Gastrocnemius medialis (tissue), 4 donors: ENCODE results near the gene PSMB3. TPM values are rescaled to one million over a fixed set of nuclear protein-coding genes. Genes with fewer than 3 reads are reported as not detected.
A peak's percentile ranks its signal among the peaks of the same experiment; 100 is the strongest.

ENCODE experiments used
- ATAC-seq, 2 donors: fragments of 150-250 bp; one replicate each; pipeline ENCODE4 v1.9.1; 2016
- DNase-seq, 2 donors: peaks; one replicate each; pipeline ENCODE4 v3.0.0-alpha.2; 2019
- H3K27ac ChIP-seq, 4 donors: fragments of 200-600 bp; sonication (generic); 1 replicate in 1 of 4; 2 replicates in 3 of 4; pipeline ENCODE4 v1.5.1; 2016 to 2018; ENCODE audit warnings: mild to moderate bottlenecking in 2 of 4, moderate library complexity in 1 of 4
- H3K27me3 ChIP-seq, 3 donors: fragments of 200-600 bp; sonication (generic) in 2 of 3; 1 replicate in 1 of 3; 2 replicates in 2 of 3; pipeline versions ENCODE4 v1.5.1 to v1.6.0; 2016 to 2019; ENCODE audit warnings: mild to moderate bottlenecking in 1 of 3, moderate library complexity in 1 of 3
- H3K36me3 ChIP-seq, 2 donors: fragments of 200-600 bp; sonication (generic) in 1 of 2; one replicate each; pipeline ENCODE4 v1.5.1; 2017 to 2018
- H3K4me1 ChIP-seq, 2 donors: fragments of 200-600 bp; sonication (generic) in 1 of 2; one replicate each; pipeline ENCODE4 v1.5.1; 2016 to 2017; ENCODE audit warnings: mild to moderate bottlenecking in 2 of 2
- H3K4me3 ChIP-seq, 4 donors: fragments of 200-600 bp; sonication (generic) in 3 of 4; 1 replicate in 1 of 4; 2 replicates in 3 of 4; pipeline ENCODE4 v1.5.1; 2016 to 2019; ENCODE audit warnings: mild to moderate bottlenecking in 2 of 4
- H3K9me3 ChIP-seq, 3 donors: fragments of 200-600 bp; sonication (generic) in 2 of 3; 1 replicate in 1 of 3; 2 replicates in 2 of 3; pipeline ENCODE4 v1.5.1; 2016 to 2019
- POLR2A ChIP-seq, 2 donors: fragments of 450-650 bp; IDR thresholded peaks; one replicate each; pipeline ENCODE4 v1.6.1; 2017; ENCODE audit warnings: antibody characterized with exemption in 2 of 2, mild to moderate bottlenecking in 2 of 2, moderate library complexity in 2 of 2
- in situ Hi-C, 4 donors: fragments of 200-750 bp; cut with MboI; loops; one replicate each; pipeline versions ENCODE4 v1.15.0 to v1.8.0; 2017; ENCODE audit warnings: low sequenced_read_pairs in 4 of 4
- intact Hi-C: fragments of 100-400 bp; cut with DNase I; formaldehyde crosslinking; loops from one replicate; pipeline ENCODE4 v1.15.1; 2023; ENCODE audit warnings: low total_unique reads
- total RNA-seq, 4 donors: library from RNA; depleted of rRNA; stranded (reverse); fragments of >200 nt; gene quantifications; one replicate each; pipeline versions ENCODE4 v1.1.0 to v1.2.3, GENCODE V29; 2016
- TF ChIP-seq, protein P1 (sequence below), 5 experiments: fragments of 450-650 bp in 3 of 5; fragments of 200-600 bp in 2 of 5; sonication (generic) in 2 of 5; IDR thresholded peaks in 4 of 5; conservative IDR thresholded peaks in 1 of 5; 1 replicate in 4 of 5; 2 replicates in 1 of 5; pipeline ENCODE4 v1.5.1; 2016 to 2019; ENCODE audit warnings: antibody characterized with exemption in 5 of 5, mild to moderate bottlenecking in 3 of 5, moderate library complexity in 3 of 5

PSMB3 gene
- total RNA-seq, 4 donors from 2014 or later = 211 to 334 (median 280) TPM

DNA sequence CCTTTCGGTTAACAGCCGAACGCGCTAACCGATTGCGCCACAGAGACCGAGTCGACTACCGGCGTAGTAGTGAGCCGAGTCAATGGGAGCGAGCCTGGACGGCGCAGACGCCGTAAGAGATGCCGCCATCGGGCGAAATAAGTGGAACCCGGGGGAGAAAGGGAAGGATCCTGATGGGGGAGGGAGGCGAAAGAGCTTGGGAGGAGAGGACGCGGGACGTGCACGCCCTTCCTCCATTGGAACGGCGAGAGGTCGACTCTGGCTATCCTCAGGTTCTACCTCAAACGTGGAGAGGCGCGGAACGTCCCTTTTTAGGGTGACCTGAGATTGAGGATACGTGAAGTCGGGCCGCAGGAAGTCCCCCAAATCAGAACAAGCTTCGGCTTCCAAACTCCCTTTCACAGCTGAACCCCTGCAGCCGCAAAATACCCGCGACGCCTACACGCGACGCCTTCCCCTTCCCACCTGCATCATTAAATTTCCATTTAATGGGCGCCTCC is 683 bp upstream of the PSMB3 start:
- Histone ChIP-seq H3K4me1 (peaks cover 27 to 41% of the 10 kb centered on the region in 2 donors), H3K27me3 (peaks cover 28 to 34% (median 31%) of the 10 kb centered on the region in 3 donors), H3K36me3 (peaks cover 0 to 26% of the 10 kb centered on the region in 2 donors), H3K4me3 (peak overlapping the region; percentile 68 to 97 (median 84)), H3K27ac (peak overlapping the region; percentile 77 to 96 (median 94)), H3K9me3 (no peaks in the 10 kb centered on the region)
- intact Hi-C loops = loop anchor here (1.0 to 5.0 kb wide), 6 partner anchors 22 to 119 kb away; partner anchors contain the start of genes CISD3, CWC25, LASP1 and PIP4K2B
- peak; percentile 12 to 24 for ATAC-seq
- TF ChIP-seq POLR2A (IDR thresholded peaks at IDR 0.05) = no peak
- TF ChIP-seq, protein P1, sequence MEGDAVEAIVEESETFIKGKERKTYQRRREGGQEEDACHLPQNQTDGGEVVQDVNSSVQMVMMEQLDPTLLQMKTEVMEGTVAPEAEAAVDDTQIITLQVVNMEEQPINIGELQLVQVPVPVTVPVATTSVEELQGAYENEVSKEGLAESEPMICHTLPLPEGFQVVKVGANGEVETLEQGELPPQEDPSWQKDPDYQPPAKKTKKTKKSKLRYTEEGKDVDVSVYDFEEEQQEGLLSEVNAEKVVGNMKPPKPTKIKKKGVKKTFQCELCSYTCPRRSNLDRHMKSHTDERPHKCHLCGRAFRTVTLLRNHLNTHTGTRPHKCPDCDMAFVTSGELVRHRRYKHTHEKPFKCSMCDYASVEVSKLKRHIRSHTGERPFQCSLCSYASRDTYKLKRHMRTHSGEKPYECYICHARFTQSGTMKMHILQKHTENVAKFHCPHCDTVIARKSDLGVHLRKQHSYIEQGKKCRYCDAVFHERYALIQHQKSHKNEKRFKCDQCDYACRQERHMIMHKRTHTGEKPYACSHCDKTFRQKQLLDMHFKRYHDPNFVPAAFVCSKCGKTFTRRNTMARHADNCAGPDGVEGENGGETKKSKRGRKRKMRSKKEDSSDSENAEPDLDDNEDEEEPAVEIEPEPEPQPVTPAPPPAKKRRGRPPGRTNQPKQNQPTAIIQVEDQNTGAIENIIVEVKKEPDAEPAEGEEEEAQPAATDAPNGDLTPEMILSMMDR (IDR thresholded peaks at IDR 0.05 in 4 of 5, conservative IDR thresholded peaks at IDR 0.05 in 1 of 5) = no peak
- in situ Hi-C loops = loop anchor here in 1 of 4 donors (10.0 kb wide), 1 partner anchor 53 kb away; no protein-coding TSS in a partner anchor
- peak in 1 of 2 donors; percentile 65 for DNase-seq

DNA sequence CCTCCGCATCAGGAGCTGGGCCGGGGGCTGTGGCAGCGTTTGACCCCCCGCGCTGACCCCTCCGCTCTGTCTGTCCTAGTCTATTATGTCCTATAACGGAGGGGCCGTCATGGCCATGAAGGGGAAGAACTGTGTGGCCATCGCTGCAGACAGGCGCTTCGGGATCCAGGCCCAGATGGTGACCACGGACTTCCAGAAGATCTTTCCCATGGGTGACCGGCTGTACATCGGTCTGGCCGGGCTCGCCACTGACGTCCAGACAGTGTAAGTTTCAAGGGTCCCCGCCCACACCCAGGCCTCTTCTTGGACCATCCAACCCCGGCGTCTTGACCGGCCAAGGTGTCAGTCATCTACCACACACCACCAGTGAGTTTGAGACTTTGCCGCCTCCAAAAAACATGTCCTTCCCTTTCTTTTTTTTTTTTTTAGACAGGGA is 548 bp downstream of the PSMB3 start:
- Histone ChIP-seq H3K9me3 (no peaks in the 10 kb centered on the region), H3K27ac (peak overlapping the region; percentile 92 to 96 (median 94)), H3K36me3 (peaks cover 0 to 37% of the 10 kb centered on the region in 2 donors), H3K4me1 (peaks cover 27 to 41% of the 10 kb centered on the region in 2 donors), H3K4me3 (peak overlapping the region; percentile 75 to 97 (median 90)), H3K27me3 (peaks cover 16 to 29% (median 25%) of the 10 kb centered on the region in 3 donors)
- intact Hi-C loops = loop anchor here (2.0 to 5.0 kb wide), 3 partner anchors 72 to 118 kb away; partner anchors contain the start of genes CWC25 and LASP1
- in situ Hi-C loops = loop anchor here in 1 of 4 donors (10.0 kb wide), 1 partner anchor 52 kb away; no protein-coding TSS in a partner anchor
- DNase-seq = no peak
- TF ChIP-seq, protein P1 (IDR thresholded peaks at IDR 0.05 in 4 of 5, conservative IDR thresholded peaks at IDR 0.05 in 1 of 5) = no peak
- no peak for TF ChIP-seq POLR2A (IDR thresholded peaks at IDR 0.05)
- ATAC-seq = no peak

DNA sequence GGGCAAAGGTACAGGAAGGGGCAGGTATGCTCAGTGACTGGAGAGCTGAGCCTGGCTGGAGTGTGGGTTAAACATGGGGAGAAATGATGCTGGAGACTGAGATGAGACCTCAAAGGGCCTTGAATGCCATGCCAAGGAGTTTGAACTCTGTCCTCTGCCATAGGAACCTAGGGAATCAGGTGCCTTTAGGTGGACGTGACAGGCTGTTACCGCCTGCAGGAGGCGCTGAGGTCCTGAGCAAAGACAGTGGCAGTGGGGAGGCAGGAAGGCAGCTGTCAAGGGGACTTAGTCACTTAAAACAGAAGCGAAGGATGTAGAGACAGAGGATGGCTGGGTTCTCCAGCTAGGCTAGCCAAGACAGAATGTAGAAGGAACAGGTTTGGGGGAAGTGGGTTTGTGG is 9.1 kb downstream of the PSMB3 start:
- Histone ChIP-seq H3K27ac (no peak overlapping the region), H3K36me3 (peaks cover 0 to 90% of the 10 kb centered on the region in 2 donors), H3K9me3 (no peaks in the 10 kb centered on the region), H3K27me3 (no peaks in the 10 kb centered on the region), H3K4me3 (no peak overlapping the region), H3K4me1 (no peaks in the 10 kb centered on the region)
- intact Hi-C loops (no loop called here), in situ Hi-C loops (no loop called here)
- TF ChIP-seq, protein P1 (IDR thresholded peaks at IDR 0.05 in 4 of 5, conservative IDR thresholded peaks at IDR 0.05 in 1 of 5) = no peak
- no peak for TF ChIP-seq POLR2A (IDR thresholded peaks at IDR 0.05)
- DNase-seq (no peak), ATAC-seq (no peak)

DNA sequence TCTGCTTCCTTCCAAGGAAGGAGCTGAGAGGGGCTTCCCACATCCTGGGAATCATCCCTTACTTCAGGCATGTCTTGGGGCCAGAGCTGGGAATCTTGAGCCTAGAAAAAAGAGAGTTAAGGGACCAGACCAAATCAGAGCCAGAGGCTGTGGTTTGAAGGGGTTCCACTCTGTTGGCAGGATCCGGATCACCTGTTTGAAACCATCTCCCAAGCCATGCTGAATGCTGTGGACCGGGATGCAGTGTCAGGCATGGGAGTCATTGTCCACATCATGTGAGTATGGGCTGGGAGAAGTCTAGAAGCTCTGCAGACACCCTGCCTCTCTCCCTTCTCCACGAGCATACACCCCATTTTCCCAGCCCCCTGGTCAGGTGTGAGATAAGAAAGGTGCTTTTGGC is 9.7 kb downstream of the PSMB3 start:
- DNase-seq (no peak), ATAC-seq (no peak)
- in situ Hi-C loops (no loop called here), intact Hi-C loops (no loop called here)
- Histone ChIP-seq H3K27ac (no peak overlapping the region), H3K4me1 (no peaks in the 10 kb centered on the region), H3K4me3 (no peak overlapping the region), H3K36me3 (peaks cover 0 to 91% of the 10 kb centered on the region in 2 donors), H3K27me3 (no peaks in the 10 kb centered on the region), H3K9me3 (no peaks in the 10 kb centered on the region)
- TF ChIP-seq, protein P1 (IDR thresholded peaks at IDR 0.05 in 4 of 5, conservative IDR thresholded peaks at IDR 0.05 in 1 of 5) = no peak
- TF ChIP-seq POLR2A (IDR thresholded peaks at IDR 0.05) = no peak
